Fibroblast of villous mesenchyme (primary cell): ENCODE measurements around the gene COL26A1. TPM values are rescaled to one million over a fixed set of nuclear protein-coding genes. Genes with fewer than 3 reads are reported as not detected.

Experiments
- DNase-seq: peaks from one replicate; pipeline ENCODE4 v3.0.0-alpha.2; 2010; ENCODE audit warnings: low read depth
- H3K4me3 ChIP-seq: 2 replicates; pipeline ENCODE4 v1.5.1; 2011; ENCODE audit warnings: low read depth, mild to moderate bottlenecking, low read length
- total RNA-seq: library from RNA; depleted of rRNA; stranded (reverse); fragments of >200 nt; gene quantifications from 2 replicates; pipeline ENCODE4 v1.2.3, GENCODE V29; 2012
- TF ChIP-seq, protein P1 (sequence below): IDR thresholded peaks from 2 replicates; pipeline ENCODE4 v1.5.1; 2012; ENCODE audit warnings: low read depth, mild to moderate bottlenecking, low read length; ENCODE audit not compliant: insufficient read depth

Gene COL26A1
- total RNA-seq, 1 donor: not detected

DNA sequence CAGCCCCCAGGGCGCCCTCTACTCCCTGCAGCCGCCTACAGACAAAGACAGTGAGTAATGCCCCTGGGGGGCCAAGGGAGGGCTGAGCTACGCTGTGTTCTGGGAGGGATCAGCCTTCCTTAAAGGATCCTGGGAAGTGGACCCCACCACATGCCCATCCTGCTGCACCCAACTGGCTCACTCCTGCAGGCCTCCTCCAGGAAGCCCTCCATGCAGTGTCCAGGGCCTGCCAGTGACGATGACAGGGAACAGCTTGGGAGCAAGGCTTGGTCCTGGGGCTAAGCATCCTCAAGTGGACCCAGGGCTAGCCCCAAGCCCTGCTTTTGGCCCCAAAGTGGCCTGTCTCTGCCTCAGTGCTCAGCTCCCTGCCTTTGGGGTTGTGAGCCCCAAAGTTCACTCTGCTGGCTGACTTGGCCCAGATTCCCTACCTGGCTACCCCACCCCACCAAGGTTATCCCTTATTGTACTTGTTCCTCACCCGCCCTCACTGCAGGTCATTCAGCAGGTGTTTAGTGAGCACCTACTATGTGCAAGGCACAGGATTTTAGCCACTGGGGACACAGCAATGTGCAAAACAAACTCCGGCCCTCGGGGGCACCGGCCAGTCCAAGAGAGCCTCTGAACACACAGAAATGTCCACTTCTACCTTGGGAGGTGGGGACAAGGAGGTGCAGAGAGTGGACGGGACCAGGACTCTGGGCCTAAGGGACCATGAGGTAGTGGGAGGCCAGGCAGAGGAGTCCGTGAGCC is 182.9 kb downstream of the COL26A1 start:
- no peak overlapping the region for H3K4me3 ChIP-seq
- DNase-seq: no peak
- TF ChIP-seq, protein P1, sequence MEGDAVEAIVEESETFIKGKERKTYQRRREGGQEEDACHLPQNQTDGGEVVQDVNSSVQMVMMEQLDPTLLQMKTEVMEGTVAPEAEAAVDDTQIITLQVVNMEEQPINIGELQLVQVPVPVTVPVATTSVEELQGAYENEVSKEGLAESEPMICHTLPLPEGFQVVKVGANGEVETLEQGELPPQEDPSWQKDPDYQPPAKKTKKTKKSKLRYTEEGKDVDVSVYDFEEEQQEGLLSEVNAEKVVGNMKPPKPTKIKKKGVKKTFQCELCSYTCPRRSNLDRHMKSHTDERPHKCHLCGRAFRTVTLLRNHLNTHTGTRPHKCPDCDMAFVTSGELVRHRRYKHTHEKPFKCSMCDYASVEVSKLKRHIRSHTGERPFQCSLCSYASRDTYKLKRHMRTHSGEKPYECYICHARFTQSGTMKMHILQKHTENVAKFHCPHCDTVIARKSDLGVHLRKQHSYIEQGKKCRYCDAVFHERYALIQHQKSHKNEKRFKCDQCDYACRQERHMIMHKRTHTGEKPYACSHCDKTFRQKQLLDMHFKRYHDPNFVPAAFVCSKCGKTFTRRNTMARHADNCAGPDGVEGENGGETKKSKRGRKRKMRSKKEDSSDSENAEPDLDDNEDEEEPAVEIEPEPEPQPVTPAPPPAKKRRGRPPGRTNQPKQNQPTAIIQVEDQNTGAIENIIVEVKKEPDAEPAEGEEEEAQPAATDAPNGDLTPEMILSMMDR: no peak

DNA sequence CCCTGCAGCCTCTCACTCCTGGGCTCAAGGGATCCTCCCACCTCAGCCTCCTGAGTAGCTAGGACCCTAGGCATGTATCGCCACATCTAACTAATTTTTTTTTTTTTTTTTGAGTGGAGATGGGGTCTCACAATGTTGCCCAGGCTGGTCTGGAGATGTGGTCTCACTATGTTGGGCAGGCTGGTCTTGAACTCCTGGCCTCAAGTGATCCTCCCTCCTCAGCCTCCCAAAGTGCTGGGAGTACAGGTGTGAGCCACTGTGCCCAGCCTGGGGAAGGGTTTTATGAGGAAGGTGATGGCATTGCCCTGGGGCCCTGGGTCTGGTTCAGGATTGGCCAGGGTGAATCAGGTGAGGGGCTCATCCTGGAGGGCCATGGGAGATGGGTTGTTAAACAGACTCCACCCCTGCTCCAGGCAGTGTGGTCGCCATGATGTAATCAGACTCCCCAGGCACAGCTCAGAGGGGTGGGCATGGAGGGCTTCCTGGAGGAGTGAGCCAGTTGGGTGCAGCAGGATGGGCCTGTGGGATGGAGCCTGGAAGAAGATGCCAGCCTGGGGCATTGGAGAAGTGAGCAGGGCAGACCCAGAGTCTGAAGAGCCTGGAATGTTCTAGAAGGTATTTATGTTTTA is 183.7 kb downstream of the COL26A1 start:
- TF ChIP-seq, protein P1: no peak
- no peak overlapping the region for H3K4me3 ChIP-seq
- no peak for DNase-seq

GRCh38 chr7:101547022-101547915 is 184.6 kb downstream of the COL26A1 start:
- TF ChIP-seq, protein P1: no peak
- no peak overlapping the region for H3K4me3 ChIP-seq
- DNase-seq: no peak

DNA sequence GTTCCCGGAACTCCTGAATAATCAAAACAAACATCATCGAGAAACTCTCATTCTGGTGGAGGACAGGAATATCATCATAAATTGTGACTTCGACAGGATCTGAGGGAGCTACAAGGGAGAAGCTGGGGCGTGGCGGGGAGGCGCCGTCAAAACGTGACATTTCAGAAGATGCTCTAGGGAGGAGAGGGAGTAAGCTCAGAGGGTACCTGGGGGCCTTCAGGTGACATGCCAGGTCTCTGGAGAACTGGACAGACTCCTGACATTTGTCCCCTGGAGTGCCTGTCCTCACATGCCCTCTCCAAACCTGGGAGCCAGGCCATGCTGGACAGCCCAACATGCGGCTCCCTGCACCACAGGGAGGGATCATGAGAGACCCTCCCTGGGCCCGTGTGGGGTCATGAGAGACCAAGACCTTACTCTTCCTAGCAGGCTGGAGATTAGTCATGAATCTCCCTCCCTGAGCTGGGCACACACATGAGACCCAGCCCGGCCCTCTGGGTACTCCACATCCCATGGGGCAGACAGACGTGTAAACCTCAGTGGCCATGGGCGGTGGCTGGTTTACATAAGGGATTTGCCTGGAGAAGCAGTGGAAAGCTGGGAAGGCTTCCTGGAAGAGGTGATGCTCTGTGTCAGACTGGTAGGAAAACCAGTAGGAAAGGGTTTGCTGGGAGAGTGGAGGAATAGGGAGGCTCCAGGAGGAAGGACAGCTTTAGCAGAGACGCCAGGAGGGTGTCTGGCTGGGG is 185.4 kb downstream of the COL26A1 start:
- no peak overlapping the region for H3K4me3 ChIP-seq
- DNase-seq: no peak
- TF ChIP-seq, protein P1: no peak

GRCh38 chr7:101549734-101550133 is 187.1 kb downstream of the COL26A1 start:
- DNase-seq: no peak
- TF ChIP-seq, protein P1: no peak
- H3K4me3 ChIP-seq: no peak overlapping the region
